Transverse colon (tissue), 4 donors: Measurements from ENCODE around the gene TMEM14C. TPM values are rescaled to one million over a fixed set of nuclear protein-coding genes. Genes with fewer than 3 reads are reported as not detected.
"Not testable (repeated sequence)": the region's sequence is repeated elsewhere in the genome, so short reads cannot be mapped to it uniquely, and the experiment has no call there.

ENCODE experiments used
- DNase-seq: peaks from one replicate; pipeline ENCODE4 v3.0.0-alpha.2; 2019
- H3K27ac ChIP-seq, 4 donors: fragments of 200-600 bp; sonication (generic); 2 replicates each; pipeline ENCODE4 v1.5.1; 2016 to 2018; ENCODE audit warnings: inconsistent platforms in 4 of 4
- H3K27me3 ChIP-seq: fragments of 200-600 bp; sonication (generic); 2 replicates; pipeline ENCODE4 v1.5.1; 2017; ENCODE audit warnings: inconsistent platforms
- H3K36me3 ChIP-seq, 4 donors: fragments of 200-600 bp; sonication (generic); 2 replicates each; pipeline ENCODE4 v1.5.1; 2017 to 2019; ENCODE audit warnings: inconsistent platforms in 4 of 4
- H3K4me1 ChIP-seq, 4 donors: fragments of 200-600 bp; sonication (generic); 2 replicates each; pipeline ENCODE4 v1.5.1; 2017 to 2020; ENCODE audit warnings: inconsistent platforms in 4 of 4
- H3K4me3 ChIP-seq, 4 donors: fragments of 200-600 bp; sonication (generic); 1 replicate in 1 of 4; 2 replicates in 3 of 4; pipeline versions ENCODE4 v1.5.1 to v1.6.1; 2017 to 2019; ENCODE audit warnings: inconsistent platforms in 4 of 4
- H3K9me3 ChIP-seq, 2 donors: fragments of 200-600 bp; sonication (generic); 2 replicates each; pipeline ENCODE4 v1.5.1; 2017 to 2019; ENCODE audit warnings: inconsistent platforms in 2 of 2
- EP300 ChIP-seq: sonication (generic); formaldehyde crosslinking; IDR thresholded peaks from one replicate; pipeline ENCODE4 v1.6.1; 2017; ENCODE audit warnings: antibody characterized with exemption, low read depth
- POLR2A ChIP-seq: fragments of 450-650 bp; IDR thresholded peaks from one replicate; pipeline ENCODE4 v1.6.1; 2016; ENCODE audit warnings: antibody characterized with exemption, mild to moderate bottlenecking, moderate library complexity
- POLR2AphosphoS5 ChIP-seq, 3 donors: sonication (generic); formaldehyde crosslinking; IDR thresholded peaks; one replicate each; pipeline ENCODE4 v1.6.1; 2016; ENCODE audit warnings: antibody characterized with exemption in 3 of 3
- whole genome bisulfite sequencing, 2 donors: methylation state at CpG; one replicate each; pipeline ENCODE4 v1.1.5; 2018; ENCODE audit warnings: low coverage in 1 of 2; 5-methylcytosine and 5-hydroxymethylcytosine counted together
- in situ Hi-C, 4 donors: fragments of 200-750 bp; cut with MboI; loops; one replicate each; pipeline versions ENCODE4 v1.15.0 to v1.15.1; 2017; ENCODE audit warnings: low sequenced_read_pairs in 3 of 4, low pct_ligation_motif_present in 1 of 4, low pct_unique_long_range_greater_than_20kb in 1 of 4
- intact Hi-C: fragments of 100-400 bp; cut with DNase I; formaldehyde crosslinking; loops from one replicate; pipeline ENCODE4 v1.15.1; 2023; ENCODE audit warnings: low total_unique reads
- total RNA-seq, 4 donors: library from RNA; depleted of rRNA; stranded (reverse); fragments of >200 nt; gene quantifications; one replicate each; pipeline ENCODE4 v1.1.0, GENCODE V29; 2016
- TF ChIP-seq, protein P1 (sequence below), 5 experiments: fragments of 200-600 bp in 3 of 5; fragments of 450-650 bp in 2 of 5; sonication (generic) in 3 of 5; IDR thresholded peaks; 1 replicate in 2 of 5; 2 replicates in 3 of 5; pipeline ENCODE4 v1.5.1; 2016 to 2017; ENCODE audit warnings: antibody characterized with exemption in 5 of 5, inconsistent platforms in 3 of 5, mild to moderate bottlenecking in 2 of 5, moderate library complexity in 1 of 5

The TMEM14C gene
- total RNA-seq, 4 donors from 2014 or later, result 9.7 to 125 (median 60.0) TPM

DNA sequence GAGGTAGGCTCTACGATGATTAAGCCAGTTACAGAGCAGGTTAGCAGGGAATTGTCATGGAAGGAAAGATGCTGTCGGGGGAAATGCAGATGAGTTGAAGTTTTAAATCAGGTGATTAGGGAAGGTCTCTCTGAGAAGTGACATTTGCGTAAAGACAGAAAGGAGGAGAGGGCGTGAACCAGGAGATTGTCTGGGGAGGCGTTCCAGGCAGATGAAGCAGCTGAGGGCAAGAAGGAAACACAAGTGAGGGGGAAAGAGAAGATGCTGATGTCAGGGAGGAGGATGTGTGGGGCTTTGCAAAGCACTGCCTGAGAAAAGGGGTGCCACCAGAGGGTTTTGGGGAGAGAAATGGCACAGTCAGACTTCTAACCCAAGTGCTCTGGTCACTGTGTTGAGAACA lies 22.2 kb downstream of the TMEM14C start:
- in situ Hi-C loops, result loop anchor here in 1 of 4 donors (10.0 kb wide), 1 partner anchor 50 kb away; the partner anchor contains the start of genes C6orf52 and PAK1IP1
- Histone ChIP-seq H3K4me3 (no peak overlapping the region), H3K27me3 (no peaks in the 10 kb centered on the region), H3K9me3 (no peaks in the 10 kb centered on the region), H3K36me3 (peaks cover 0 to 4% (median 0%) of the 10 kb centered on the region in 4 donors), H3K4me1 (peaks cover 15 to 27% (median 22%) of the 10 kb centered on the region in 4 donors), H3K27ac (no peak overlapping the region)
- TF ChIP-seq EP300, result no peak
- TF ChIP-seq POLR2AphosphoS5 (IDR thresholded peaks at IDR 0.05), result no peak
- TF ChIP-seq, protein P1, sequence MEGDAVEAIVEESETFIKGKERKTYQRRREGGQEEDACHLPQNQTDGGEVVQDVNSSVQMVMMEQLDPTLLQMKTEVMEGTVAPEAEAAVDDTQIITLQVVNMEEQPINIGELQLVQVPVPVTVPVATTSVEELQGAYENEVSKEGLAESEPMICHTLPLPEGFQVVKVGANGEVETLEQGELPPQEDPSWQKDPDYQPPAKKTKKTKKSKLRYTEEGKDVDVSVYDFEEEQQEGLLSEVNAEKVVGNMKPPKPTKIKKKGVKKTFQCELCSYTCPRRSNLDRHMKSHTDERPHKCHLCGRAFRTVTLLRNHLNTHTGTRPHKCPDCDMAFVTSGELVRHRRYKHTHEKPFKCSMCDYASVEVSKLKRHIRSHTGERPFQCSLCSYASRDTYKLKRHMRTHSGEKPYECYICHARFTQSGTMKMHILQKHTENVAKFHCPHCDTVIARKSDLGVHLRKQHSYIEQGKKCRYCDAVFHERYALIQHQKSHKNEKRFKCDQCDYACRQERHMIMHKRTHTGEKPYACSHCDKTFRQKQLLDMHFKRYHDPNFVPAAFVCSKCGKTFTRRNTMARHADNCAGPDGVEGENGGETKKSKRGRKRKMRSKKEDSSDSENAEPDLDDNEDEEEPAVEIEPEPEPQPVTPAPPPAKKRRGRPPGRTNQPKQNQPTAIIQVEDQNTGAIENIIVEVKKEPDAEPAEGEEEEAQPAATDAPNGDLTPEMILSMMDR (IDR thresholded peaks at IDR 0.05), result no peak
- no peak for TF ChIP-seq POLR2A
- intact Hi-C loops, result loop anchor here (10.0 kb wide), 1 partner anchor 50 kb away; the partner anchor contains the start of genes C6orf52 and PAK1IP1
- no peak for DNase-seq
- WGBS, 2 donors, result 70 to 87% methylated on average over 2 to 5 of the region's 5 CpGs

DNA sequence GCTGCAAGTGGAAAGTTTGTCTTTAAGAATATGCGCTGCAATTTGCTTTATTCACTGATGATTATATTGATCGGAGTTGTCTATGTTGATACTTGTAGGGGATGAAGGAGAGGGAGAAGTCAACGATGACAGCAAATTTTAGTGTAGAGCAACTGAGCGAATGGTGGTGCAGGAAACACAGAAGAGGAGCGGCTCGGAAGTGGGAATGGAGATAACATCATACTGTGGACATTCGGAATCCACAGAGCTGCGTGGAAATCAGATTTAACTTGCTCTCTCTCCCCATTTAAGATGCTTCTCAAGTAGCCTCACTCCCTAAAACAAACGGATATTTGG lies 24.0 kb downstream of the TMEM14C start:
- 50 to 83% methylated on average over 6 to 9 of the region's 9 CpGs for WGBS, 2 donors
- in situ Hi-C loops, result loop anchor here in 1 of 4 donors (10.0 kb wide), 1 partner anchor 52 kb away; the partner anchor contains the start of genes C6orf52 and PAK1IP1

DNA sequence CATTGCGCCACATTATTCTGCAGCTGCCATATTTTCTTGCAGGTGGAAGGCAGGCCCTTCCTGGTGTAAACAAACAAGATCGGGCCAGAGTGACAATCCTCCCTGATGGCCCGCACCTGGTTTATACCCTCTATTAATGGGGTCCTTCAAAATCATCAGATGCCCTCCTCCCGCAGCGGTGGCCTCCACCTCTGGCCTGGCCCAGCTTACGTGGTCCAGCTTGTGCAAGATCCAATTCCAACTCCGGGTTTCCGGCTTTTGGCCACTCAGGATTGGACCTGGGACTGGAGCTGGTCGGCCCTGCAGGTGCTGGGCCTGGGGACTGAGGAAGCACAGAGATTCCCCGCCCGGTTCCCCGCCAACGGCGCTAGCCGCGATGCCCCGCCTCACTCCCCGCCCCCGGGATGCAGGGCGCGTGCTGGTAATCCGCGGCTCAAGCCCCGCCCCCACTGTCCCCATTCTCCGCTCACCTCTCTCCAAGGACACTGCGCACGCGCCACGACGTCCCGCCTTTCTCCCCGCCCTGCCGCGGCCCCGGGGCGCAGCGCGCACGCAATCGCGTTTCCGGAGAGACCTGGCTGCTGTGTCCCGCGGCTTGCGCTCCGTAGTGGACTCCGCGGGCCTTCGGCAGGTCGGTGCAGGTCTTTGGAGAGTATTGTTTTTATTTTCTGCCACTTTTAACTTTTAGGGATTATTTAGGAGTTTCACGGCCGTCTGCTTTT lies 24.5 kb downstream of the TMEM14C start, which contains the start of gene TMEM14B:
Gene TMEM14B, plus strand, starts transcription at position 555 of the 722 bp plus-strand sequence. CDS start 1,441 bp downstream, outside the sequence.
- TF ChIP-seq EP300 (peak; percentile 1), POLR2AphosphoS5 (IDR thresholded peaks at IDR 0.05) (peak; percentile 98), POLR2A (peak; percentile 92)
- TF ChIP-seq, protein P1 (IDR thresholded peaks at IDR 0.05), result peak in 1 of 5 experiments; percentile 10
- Histone ChIP-seq H3K36me3 (peaks cover 0 to 8% (median 2%) of the 10 kb centered on the region in 4 donors), H3K4me3 (peak within 1 kb of the TSS; percentile 64 to 89 (median 82)), H3K4me1 (peaks cover 15 to 27% (median 22%) of the 10 kb centered on the region in 4 donors), H3K27ac (peak within 1 kb of the TSS; percentile 82 to 93 (median 90)), H3K27me3 (no peaks in the 10 kb centered on the region), H3K9me3 (no peaks in the 10 kb centered on the region)
- WGBS, 2 donors, result 1% methylated on average over 43 of the region's 52 CpGs; no CpG with 5 or more reads in 1 of the 2 donors
- in situ Hi-C loops (loop anchor here in 1 of 4 donors (10.0 kb wide), 1 partner anchor 53 kb away; the partner anchor contains the start of genes C6orf52 and PAK1IP1), intact Hi-C loops (loop anchor here (2.0 to 10.0 kb wide), 2 partner anchors 25 to 53 kb away; partner anchors contain the start of genes C6orf52, PAK1IP1 and TMEM14C)
- peak; percentile 100 for DNase-seq

More for the DNA sequence above, 24.0 kb downstream of the TMEM14C start:
- Histone ChIP-seq H3K27me3 (no peaks in the 10 kb centered on the region), H3K36me3 (peaks cover 0 to 8% (median 2%) of the 10 kb centered on the region in 4 donors), H3K4me3 (peak overlapping the region; percentile 8 to 83 (median 73)), H3K4me1 (peaks cover 15 to 27% (median 22%) of the 10 kb centered on the region in 4 donors), H3K27ac (peak overlapping the region; percentile 82 to 93 (median 90)), H3K9me3 (no peaks in the 10 kb centered on the region)
- intact Hi-C loops, result loop anchor here (2.0 to 10.0 kb wide), 2 partner anchors 24 to 52 kb away; partner anchors contain the start of genes C6orf52, PAK1IP1 and TMEM14C
- DNase-seq, result no peak
- no peak for TF ChIP-seq POLR2A
- TF ChIP-seq, protein P1 (IDR thresholded peaks at IDR 0.05), result no peak
- TF ChIP-seq POLR2AphosphoS5 (IDR thresholded peaks at IDR 0.05), result no peak
- TF ChIP-seq EP300, result no peak

DNA sequence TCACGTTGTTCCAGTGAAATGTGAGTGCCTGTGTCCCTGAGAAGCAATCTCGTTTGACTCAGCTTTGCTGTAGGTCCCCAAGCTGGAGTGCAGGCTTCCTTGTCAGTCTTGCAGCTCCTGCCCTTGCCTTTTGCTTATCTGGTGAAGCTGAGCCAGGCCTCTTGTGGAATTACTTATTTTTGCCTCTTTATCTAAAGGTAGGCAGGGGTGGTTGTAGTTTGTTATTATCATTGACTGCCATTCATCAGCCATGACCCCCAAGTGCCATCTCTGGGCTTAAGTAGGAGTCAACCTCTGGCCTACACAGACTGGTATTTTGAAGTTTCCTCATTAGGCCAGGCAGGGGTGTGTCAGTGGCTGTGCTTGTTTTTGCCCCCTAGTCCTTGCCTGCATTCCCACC lies 26.9 kb downstream of the TMEM14C start:
- WGBS, 2 donors, result 56% methylated on average over 2 of the region's 2 CpGs; no CpG with 5 or more reads in 1 of the 2 donors
- intact Hi-C loops, result loop anchor here (10.0 kb wide), 1 partner anchor 55 kb away; the partner anchor contains the start of genes C6orf52 and PAK1IP1
- no peak for DNase-seq
- peaks cover 0 to 17% (median 3%) of the 10 kb centered on the region in 4 donors for H3K36me3 ChIP-seq
- in situ Hi-C loops, result loop anchor here in 1 of 4 donors (10.0 kb wide), 1 partner anchor 55 kb away; the partner anchor contains the start of genes C6orf52 and PAK1IP1
- H3K27me3 ChIP-seq, result no peaks in the 10 kb centered on the region
- H3K4me1 ChIP-seq, result peaks cover 15 to 27% (median 22%) of the 10 kb centered on the region in 4 donors
- H3K4me3 ChIP-seq, result no peak overlapping the region
- no peaks in the 10 kb centered on the region for H3K9me3 ChIP-seq
- TF ChIP-seq EP300, result no peak
- TF ChIP-seq, protein P1 (IDR thresholded peaks at IDR 0.05), result no peak
- TF ChIP-seq POLR2A, result no peak
- no peak for TF ChIP-seq POLR2AphosphoS5 (IDR thresholded peaks at IDR 0.05)
- H3K27ac ChIP-seq, result no peak overlapping the region

DNA sequence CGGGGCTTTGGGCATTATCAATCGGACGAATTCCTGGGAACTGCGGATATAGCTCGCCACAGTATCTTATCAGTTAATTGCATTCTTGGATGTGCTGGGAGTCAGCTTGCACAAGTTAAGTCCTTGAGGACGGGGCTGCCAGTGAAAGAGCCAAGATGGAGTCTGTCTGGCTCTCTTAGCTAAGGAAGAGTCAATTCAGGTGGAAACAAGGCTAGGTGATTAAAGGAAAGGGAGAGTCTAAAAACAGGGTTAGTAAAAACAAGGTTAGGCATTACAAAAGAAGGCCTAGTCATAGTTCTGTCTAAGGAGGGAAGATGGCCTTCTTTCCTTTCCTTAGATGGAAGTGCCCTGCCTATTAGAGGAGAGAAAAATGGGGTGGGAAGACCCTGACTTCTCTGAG lies 27.7 kb downstream of the TMEM14C start:
- DNase-seq, H3K9me3 ChIP-seq, H3K4me3 ChIP-seq, intact Hi-C loops, H3K27me3 ChIP-seq, H3K27ac ChIP-seq, in situ Hi-C loops: not testable (repeated sequence)
- Histone ChIP-seq H3K4me1 (peaks cover 15 to 27% (median 22%) of the 10 kb centered on the region in 4 donors), H3K36me3 (peaks cover 0 to 22% (median 8%) of the 10 kb centered on the region in 4 donors)
- WGBS, 2 donors, result 90 to 93% methylated on average over 6 of the region's 6 CpGs

DNA sequence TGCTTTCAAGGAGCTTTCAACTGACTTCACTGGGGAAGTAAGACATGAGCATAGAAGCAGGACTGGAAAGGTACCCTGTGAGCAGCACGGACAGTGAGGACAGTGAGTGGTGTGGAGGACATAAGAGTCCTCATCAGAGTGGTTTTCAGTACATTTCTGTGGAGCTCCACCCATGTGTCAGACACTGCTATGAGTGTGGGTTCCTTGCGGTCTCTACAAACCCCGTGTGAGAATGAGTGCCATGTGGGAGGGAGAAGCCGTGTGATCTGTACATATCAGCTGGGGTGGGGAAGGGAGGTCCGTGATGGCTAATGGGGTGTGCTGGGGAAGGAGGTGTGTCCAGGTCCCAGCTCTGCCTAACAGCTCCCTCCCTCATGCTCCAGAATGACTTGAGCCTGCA lies 28.9 kb downstream of the TMEM14C start:
- H3K9me3 ChIP-seq, DNase-seq, H3K4me3 ChIP-seq, in situ Hi-C loops, intact Hi-C loops, H3K27me3 ChIP-seq, H3K27ac ChIP-seq: not testable (repeated sequence)
- Histone ChIP-seq H3K36me3 (peaks cover 0 to 27% (median 12%) of the 10 kb centered on the region in 4 donors), H3K4me1 (peaks cover 15 to 24% (median 21%) of the 10 kb centered on the region in 4 donors)
- WGBS, 2 donors, result 85% methylated on average over 5 of the region's 5 CpGs; no CpG with 5 or more reads in 1 of the 2 donors
